ENCODE data around the gene BICC1. TPM values are rescaled to one million over a fixed set of nuclear protein-coding genes. Genes with fewer than 3 reads are reported as not detected.

Gene BICC1
- total RNA-seq, 1 donor from 2014 or later: 2.4 TPM

- Mint-ChIP-seq H3K36me3 (ENCODE audit: low read depth) (no peaks in the 10 kb centered on the region), H3K4me1 (no peaks in the 10 kb centered on the region), H3K9me3 (peaks cover 8% of the 10 kb centered on the region), H3K27me3 (ENCODE audit: low read depth) (no peaks in the 10 kb centered on the region), H3K27ac (ENCODE audit: unreplicated experiment) (no peak overlapping the region), H3K4me3 (no peak overlapping the region)
- TF ChIP-seq, protein P1, sequence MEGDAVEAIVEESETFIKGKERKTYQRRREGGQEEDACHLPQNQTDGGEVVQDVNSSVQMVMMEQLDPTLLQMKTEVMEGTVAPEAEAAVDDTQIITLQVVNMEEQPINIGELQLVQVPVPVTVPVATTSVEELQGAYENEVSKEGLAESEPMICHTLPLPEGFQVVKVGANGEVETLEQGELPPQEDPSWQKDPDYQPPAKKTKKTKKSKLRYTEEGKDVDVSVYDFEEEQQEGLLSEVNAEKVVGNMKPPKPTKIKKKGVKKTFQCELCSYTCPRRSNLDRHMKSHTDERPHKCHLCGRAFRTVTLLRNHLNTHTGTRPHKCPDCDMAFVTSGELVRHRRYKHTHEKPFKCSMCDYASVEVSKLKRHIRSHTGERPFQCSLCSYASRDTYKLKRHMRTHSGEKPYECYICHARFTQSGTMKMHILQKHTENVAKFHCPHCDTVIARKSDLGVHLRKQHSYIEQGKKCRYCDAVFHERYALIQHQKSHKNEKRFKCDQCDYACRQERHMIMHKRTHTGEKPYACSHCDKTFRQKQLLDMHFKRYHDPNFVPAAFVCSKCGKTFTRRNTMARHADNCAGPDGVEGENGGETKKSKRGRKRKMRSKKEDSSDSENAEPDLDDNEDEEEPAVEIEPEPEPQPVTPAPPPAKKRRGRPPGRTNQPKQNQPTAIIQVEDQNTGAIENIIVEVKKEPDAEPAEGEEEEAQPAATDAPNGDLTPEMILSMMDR (conservative IDR thresholded peaks at IDR 0.05): no peak
- no peak for DNase-seq (ENCODE audit: low read depth, low spot score)
Observed at GRCh38 chr10:58765910-58766309, 253.2 kb downstream of the BICC1 start.

GRCh38 chr10:58767652-58768051 is 255.0 kb downstream of the BICC1 start:
- Mint-ChIP-seq H3K27me3 (ENCODE audit: low read depth) (no peaks in the 10 kb centered on the region), H3K36me3 (ENCODE audit: low read depth) (no peaks in the 10 kb centered on the region), H3K4me3 (no peak overlapping the region), H3K27ac (ENCODE audit: unreplicated experiment) (no peak overlapping the region), H3K4me1 (no peaks in the 10 kb centered on the region), H3K9me3 (peaks cover 8% of the 10 kb centered on the region)
- TF ChIP-seq, protein P1 (conservative IDR thresholded peaks at IDR 0.05): no peak
- DNase-seq (ENCODE audit: low read depth, low spot score): no peak

DNA sequence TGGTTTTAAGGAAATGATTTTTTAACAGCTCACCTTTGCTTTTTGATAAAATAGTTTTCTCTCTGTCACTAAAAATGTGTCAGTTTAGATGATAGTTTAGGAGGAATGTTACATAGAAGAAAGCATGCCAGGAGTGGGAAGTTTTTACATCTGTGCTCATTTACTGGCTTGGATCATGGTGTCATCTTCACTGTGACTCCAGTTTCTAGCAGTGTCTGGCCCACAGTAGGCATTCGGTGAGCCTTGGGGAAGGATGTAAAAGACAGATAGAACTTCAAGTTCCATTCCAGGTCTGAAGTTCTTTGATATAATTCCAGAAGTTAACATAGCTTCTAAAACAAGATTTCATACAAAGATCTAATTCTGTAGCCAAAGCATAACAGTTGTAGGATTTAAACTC is 259.2 kb downstream of the BICC1 start:
- Mint-ChIP-seq H3K4me1 (no peaks in the 10 kb centered on the region), H3K4me3 (no peak overlapping the region), H3K27ac (ENCODE audit: unreplicated experiment) (no peak overlapping the region), H3K36me3 (ENCODE audit: low read depth) (no peaks in the 10 kb centered on the region), H3K9me3 (peaks cover 8% of the 10 kb centered on the region), H3K27me3 (ENCODE audit: low read depth) (no peaks in the 10 kb centered on the region)
- TF ChIP-seq, protein P1 (conservative IDR thresholded peaks at IDR 0.05): no peak
- no peak for DNase-seq (ENCODE audit: low read depth, low spot score)

DNA sequence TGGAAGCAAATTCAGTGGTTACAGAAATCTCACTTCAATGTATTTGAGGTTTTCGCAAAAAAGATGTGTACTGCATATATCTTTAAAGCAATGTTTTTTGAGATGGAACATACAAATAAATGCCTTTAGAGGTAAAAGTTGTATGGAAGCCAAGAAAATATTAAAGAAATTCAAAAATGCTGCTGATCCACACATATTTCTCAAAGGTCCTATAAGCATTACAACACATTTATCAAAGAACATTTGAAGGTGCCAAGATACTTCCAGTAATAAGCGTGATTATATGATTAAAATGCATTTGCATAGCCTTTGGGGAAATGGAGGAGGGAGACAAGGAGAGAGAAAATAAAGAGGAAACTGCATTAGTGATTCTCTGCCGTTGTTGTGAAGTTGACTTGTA is 260.1 kb downstream of the BICC1 start:
- H3K27ac Mint-ChIP-seq (ENCODE audit: unreplicated experiment): no peak overlapping the region
- no peaks in the 10 kb centered on the region for H3K27me3 Mint-ChIP-seq (ENCODE audit: low read depth)
- peaks cover 4% of the 10 kb centered on the region for H3K9me3 Mint-ChIP-seq
- H3K4me3 Mint-ChIP-seq: no peak overlapping the region
- TF ChIP-seq, protein P1 (conservative IDR thresholded peaks at IDR 0.05): no peak
- no peaks in the 10 kb centered on the region for H3K36me3 Mint-ChIP-seq (ENCODE audit: low read depth)
- DNase-seq (ENCODE audit: low read depth, low spot score): no peak
- no peaks in the 10 kb centered on the region for H3K4me1 Mint-ChIP-seq

- H3K9me3 Mint-ChIP-seq: no peaks in the 10 kb centered on the region
Observed at GRCh38 chr10:58773341-58773740, 260.7 kb downstream of the BICC1 start.

More at GRCh38 chr10:58773341-58773740, 260.7 kb downstream of the BICC1 start:
- no peaks in the 10 kb centered on the region for H3K36me3 Mint-ChIP-seq (ENCODE audit: low read depth)
- no peaks in the 10 kb centered on the region for H3K27me3 Mint-ChIP-seq (ENCODE audit: low read depth)
- TF ChIP-seq, protein P1 (conservative IDR thresholded peaks at IDR 0.05): no peak
- no peak overlapping the region for H3K27ac Mint-ChIP-seq (ENCODE audit: unreplicated experiment)
- H3K4me3 Mint-ChIP-seq: no peak overlapping the region
- DNase-seq (ENCODE audit: low read depth, low spot score): no peak
- H3K4me1 Mint-ChIP-seq: no peaks in the 10 kb centered on the region

Measured in neural crest cell (in vitro differentiated cells).